HG02938 (cell line): ENCODE data around the gene DEFB113.
"Not testable (repeated sequence)": the region's sequence is repeated elsewhere in the genome, so short reads cannot be mapped to it uniquely, and the experiment has no call there.

ENCODE experiments used
- ATAC-seq: cut with Tn5 transposase; IDR thresholded peaks from one replicate; pipeline ENCODE4 v1.9.1; 2021; ENCODE audit warnings: mild to moderate bottlenecking, moderate library complexity; ENCODE audit not compliant: unreplicated experiment

The DEFB113 gene, protein sequence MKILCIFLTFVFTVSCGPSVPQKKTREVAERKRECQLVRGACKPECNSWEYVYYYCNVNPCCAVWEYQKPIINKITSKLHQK

DNA sequence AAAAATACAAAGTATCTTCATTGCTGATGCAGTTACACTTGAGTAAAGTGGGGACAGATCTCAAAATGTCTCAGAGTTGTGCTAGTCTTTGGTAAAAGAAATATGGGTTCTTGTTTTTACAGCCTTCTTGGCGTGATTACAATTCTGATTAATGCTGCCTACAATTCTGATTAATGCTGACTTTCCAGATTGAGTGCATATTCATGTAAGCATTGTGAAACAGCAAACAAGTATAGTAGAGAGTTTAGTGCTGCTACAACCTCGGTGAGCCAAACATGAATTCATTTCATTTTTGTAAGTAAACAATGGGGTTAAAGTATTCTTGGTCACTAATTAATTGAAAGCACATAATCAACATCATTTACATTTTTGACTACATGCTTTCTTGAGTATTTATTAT, at the start of gene DEFB113:
TSS of gene DEFB113 (minus strand) at position 21 of the 400 bp plus-strand sequence. CDS start at position 21, 0 bp downstream.
- ATAC-seq: no peak

DNA sequence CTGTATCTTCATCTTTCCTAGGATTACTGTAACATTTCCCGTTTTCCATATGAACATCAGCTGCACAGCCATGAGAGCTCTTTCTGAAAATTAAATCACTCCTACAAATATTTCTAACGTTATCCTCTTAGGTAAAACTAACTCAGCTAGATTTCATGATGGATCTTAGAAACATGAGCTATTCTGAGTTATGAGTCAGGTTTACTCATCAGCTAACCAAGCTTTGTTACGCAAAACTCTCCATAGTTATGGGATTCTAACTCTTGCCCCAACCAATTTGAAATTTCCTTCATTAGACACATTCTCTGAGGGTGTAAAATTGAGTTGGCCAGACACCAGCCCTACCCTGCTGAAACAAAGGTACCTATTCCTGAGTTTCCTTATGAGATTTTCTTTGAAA, 38.4 kb upstream of the DEFB113 start:
- ATAC-seq: no peak

DNA sequence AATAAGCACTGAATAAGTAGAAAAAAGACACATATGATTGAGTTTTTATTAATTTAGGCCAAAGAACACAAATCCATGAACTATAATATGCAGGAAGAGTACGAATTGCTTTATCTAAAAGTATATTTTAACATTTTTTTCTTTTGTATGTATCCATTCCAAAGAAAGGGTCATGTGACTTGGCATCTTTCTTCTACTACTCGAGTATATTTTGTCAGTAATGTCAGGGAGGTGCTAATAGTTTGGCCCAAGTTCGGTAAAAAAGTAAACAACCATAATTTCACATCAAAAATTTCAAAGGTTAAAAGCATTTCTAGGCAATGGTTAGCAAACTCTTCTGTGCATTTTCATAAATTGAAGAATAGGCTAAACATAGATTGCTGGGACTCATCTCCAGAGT, 33.7 kb upstream of the DEFB113 start:
- ATAC-seq: no peak

DNA sequence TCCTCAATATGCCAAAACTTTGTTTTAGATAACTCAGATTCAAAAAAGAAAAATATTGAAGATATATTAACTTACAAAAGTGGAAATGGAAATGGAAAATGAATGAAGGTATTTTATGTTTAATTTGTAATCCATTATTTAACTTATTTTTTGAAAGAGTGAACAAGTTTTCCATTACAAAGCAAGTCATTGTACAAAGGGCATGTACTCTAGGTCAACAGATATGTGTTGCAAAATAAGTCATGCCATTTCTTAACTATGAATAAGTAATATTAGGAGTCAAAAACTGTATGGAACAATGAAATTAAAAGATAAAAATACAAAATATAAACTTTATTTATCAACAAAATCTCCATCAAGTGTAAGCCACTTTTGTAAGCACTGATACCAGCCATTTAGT, 25.9 kb upstream of the DEFB113 start:
- ATAC-seq: no peak

DNA sequence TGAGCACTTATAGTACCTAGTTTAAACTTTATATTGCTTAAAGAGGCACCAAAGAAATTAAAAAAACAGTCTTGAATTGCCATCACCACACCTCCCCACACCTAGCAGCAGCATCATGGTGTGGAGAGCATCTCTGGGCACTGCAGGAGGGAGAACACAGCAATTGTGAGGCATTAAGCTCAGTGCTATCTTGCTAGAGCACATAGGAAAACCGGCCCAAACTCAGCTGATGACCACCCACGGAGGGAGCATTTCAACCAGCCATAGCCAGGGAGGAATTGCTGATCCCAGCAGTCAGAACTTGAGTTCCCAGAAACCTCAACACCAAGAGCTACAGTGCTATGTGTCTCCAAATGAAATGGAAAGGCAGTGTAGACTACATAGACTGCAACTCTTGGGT, 19.5 kb upstream of the DEFB113 start:
- no peak for ATAC-seq

DNA sequence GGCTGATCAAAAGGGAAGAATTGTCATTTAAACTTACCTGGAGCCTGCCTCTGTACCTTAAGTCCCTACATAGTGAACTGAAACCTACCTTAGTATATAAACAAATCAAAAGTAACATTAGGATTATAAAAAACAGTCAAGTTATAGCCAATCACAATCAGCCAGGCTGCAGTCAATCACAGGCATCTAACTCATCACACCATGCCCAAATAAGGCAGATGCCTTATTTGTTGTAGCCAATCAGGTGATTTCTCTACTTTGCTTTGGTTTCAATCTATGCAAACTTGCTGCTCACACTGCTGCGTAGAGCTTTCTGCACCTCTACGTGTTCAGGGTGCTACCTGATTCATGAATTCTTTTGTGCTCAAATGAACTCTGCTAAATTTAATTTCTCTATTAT, 18.3 kb upstream of the DEFB113 start:
- no peak for ATAC-seq

DNA sequence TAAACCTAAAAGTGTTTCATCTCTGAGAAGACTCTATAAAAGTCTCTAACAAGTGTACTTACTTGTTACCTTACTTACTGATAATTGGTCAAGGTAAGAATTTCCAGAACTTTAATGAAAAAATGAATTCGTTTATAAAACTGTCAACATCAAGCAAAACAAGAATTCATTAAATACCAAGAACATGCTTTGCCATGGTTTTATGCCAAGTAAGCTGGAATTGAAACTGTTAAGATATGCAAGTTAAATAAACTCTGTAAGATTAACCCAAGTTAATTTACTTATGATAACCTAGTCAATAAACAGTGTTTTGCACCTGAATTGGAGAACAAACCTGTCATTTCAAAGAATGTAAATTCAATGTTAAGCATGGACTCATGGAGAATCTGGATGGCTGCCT, 17.1 kb upstream of the DEFB113 start:
- no peak for ATAC-seq

DNA sequence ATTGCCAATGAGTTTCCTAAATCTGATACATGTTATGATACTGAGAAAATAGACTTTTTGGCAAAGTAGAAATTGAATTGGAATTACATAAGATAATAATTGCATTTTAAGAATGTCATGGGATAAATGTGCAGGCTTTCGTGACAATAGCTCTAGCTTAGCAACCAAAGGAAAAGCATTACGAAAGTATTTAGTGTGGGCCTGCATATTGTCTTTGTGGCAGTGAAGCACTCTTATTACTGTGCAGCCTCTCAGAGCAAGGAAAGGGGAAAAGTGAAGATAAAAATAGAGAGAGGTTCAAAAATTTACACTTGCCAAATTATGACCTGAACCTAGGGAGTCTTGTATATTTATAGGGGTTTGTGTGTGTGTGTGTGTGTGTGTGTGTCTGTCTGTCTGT, 12.6 kb upstream of the DEFB113 start:
- no peak for ATAC-seq

DNA sequence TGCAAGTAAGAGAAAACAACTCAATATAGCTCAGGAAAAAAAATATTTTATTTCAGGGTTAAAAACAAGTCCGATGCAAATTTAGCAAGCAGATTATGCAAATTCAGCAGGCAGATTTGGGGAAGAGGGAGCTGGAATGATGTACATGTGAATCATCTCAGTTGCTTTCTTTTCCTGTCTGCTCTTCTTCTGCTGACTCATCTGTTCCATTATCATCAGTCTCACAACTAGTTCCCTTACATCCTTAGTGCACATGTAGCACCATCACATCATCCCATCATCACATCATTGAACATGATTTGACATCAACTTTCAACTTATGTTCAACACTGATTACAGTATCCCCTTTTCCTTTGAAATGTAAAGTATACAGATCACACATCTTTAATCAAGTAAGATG, 11.5 kb upstream of the DEFB113 start:
- ATAC-seq: peak; percentile 64

DNA sequence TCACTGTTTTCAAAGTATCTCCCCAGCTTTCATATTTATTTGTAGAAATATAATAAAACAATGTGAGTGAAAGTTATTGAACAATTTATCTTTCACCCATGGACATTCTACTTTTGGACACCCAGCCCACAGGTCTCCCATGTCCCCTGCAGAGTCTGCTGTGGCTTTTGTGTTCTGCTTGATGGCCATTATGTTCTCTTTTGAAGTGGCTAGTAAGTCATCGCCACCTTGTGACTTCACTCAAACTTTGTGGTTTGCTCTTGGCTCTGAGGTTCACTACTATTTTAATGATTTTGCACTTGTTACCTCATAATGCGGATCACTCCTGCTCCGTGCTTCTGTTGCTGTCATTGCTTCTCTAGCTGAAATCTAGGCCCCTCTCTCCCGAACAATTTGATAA, 10.2 kb upstream of the DEFB113 start:
- no peak for ATAC-seq

DNA sequence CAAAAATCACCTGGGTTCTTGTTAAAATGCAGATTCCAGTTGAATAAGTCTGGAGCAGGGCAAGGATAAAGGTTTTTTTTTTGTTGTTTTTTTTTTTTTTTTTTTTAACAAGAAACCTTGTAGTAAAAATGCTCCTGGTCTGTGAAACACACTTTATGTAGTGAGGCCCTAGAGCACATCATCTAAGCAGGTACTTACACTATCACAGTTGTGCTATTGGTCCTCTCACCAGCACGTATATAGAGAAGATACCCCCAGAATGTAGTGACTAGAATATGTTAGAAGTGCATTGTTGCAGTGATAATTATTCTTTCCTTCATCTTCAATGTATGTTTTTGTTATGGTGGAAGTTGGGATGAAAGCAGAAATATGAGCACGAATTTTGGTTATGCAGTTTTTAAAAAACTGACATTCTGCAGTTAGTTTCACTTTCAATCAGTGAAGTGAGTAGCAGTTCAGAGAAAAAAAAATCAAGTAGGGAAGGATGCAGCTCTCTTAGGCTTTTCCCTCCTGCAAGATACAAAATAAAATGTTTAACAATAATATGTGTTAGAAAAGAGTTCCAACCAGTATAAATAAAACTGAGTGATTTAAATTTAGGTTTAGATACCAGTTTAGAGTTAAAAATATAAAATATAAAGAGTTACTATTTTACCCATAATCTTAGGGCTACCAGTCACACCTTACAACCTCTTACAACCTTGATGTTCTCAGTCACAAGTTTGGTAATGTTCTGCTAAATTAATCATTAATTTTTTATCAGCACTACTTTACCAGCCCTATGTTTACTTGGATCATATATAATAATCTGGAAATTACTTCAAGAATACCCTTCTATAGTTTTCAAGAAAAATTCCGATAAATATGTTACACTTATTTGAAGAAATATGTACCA, 9.2 kb upstream of the DEFB113 start:
- ATAC-seq: peak; percentile 60

DNA sequence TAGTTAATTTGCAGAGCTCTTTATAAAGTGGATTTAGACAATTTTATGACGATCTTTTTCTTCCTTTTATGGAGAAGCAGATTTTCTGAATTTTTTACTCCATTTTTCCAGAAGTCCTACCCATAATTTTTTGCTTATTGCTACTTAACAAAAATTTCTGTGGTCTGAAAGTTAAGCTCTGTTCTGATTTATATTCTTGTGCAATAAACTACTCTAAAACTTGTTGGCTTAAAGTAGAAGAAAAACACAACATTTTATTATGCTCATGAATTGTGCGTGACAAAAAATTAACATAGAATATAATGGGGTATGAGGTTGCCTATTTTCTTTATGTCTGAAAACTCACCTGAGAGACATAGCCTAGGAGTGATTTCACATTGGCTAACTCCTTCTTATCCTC, 2.6 kb downstream of the DEFB113 start:
- ATAC-seq: no peak

DNA sequence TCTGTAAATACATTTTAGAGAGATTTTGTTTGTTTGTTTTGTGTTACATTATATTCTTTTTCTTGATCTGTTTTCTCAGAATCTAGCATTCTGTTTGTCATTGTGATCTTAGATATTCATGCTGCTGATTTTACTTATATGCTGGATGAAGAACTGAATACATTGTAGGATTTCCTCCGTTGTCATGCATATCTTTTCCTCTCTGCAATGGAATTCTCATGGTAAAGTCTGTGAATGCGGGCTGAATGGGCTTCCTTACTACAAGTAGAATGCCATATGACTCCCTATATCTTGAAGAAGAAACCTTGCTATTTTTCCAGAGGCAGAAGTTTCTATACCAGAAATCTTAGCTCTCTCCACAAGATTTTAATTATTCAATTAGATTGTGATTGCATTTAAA, 3.1 kb downstream of the DEFB113 start:
- no peak for ATAC-seq

DNA sequence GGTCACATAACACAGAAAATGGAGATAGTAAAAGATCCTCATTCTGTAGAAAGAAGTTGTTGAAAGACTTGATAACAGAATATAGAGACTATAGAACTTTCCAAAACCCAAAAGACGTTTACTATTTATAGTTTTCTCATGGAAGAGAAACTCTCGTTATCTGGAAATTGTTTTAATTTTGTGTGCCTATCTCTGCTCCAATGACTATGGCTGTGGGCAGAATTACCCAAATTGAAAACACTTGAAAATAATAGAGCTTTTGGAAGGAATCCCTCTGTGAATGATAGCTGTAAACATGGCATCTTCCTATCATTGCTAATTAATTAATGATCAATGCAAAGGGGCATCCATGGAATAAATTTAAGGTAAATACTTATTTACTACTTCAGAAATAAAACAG, 5.4 kb downstream of the DEFB113 start, which contains the start of gene DEFB114:
TSS of gene DEFB114 (minus strand) at position 101 of the 400 bp plus-strand sequence. CDS start at position 42, 59 bp downstream.
- ATAC-seq: no peak

DNA sequence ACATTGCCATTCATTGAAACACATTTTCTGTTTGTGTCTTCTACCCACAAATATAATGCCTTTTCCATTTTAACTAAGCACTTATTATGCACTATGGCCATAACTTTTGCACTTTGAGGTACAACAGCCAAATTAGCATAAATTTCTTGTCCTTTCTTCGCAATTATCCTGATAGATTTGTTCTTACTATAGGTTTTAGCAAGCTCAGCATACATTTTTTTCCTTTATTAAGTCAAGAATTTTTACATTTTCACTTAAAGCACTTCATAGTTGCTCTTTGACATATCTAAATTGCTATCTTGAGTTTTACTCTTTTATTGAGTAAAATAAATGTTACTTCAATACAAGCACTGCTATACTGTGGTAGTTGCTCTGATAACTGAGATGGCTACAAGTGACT, 11.2 kb downstream of the DEFB113 start:
- no peak for ATAC-seq

DNA sequence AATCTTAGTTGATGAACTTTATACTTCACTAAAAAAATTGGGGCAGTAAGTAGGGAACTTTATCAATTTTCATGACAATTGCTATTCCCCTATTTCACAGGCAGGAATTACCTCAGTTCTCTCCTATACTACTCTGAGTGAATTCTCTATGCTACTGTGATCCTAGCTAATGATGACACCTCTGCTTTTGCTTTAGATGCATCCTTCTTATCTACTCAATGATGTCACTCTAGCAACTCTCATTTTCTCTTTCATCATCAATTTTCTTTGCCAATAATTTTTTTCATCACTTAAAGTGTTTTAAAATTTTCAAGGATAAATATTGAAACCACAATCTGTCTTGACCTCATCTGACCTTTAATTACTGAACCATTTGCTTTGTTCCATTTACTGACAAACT, 13.6 kb downstream of the DEFB113 start:
- ATAC-seq: no peak

DNA sequence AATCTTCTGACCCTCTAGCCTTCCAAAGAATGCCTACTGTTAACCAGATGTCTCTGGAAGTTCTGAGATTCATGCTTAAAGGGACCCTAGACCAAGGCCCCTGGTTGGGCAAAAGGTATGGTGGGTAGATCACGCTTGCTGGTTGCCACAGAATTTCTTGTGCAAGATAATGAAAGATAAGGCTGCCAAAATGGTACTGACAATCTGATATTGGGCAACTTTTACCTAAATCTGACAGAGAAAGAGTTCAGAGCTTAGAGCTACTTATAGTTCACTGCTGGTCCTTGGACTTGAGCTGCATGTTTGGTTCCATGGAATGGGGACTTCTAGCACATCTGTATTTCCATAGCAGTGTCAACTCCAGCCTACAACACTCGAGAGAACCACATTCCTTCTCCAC, 17.5 kb downstream of the DEFB113 start:
- no peak for ATAC-seq

DNA sequence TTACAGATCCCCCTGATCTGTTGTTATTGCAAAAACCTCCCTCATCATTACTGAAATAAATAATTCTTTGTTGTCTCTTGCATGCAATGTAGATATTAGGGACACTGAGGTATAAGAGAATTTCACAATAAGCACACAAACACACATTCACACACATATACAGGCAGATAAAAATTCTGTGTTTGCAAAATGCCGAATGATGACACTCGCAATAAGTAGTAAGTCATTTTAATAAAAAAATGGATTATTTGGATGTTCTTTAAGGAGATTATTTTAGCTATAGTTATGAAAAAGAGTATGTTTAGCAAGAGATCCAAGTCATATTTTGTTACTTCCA, 19.0 kb downstream of the DEFB113 start:
- ATAC-seq: no peak

DNA sequence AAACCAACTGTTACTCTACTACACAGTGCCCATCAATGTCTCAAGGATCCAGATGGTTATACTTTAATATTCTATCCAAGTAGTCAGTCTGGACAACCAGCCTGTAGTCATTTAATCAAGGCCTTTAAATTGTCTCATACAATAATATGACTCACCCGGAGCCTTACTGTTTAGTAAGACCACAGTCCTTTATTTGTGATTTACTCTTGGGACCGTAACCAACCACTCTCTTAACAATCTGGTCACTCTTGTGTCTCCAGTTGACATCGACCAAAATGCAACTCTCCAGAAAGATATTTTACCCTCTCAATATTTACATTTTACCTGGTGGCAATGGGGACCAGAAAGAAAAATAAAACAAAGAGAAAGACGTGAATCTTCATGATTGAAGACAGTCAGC, 20.4 kb downstream of the DEFB113 start:
- no peak for ATAC-seq

DNA sequence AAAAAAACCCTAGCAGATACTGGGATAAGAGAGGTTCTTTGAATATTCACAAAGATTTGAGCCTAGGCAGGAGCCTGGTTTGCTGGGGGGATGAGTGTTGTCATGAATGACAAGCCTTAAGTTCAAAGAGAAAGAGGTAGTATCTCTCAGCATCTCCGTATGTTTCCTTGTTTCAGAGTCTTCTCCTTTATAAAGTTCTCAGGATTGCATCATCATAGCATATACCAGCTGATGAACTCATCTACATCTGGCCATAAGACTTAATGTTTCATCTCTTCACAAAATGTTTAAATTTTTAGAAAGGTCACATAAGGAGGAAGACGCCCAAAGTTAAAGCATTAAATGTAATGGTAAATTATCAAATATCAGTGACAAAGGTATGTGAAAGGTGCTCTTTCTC, 22.6 kb downstream of the DEFB113 start:
- ATAC-seq: no peak

DNA sequence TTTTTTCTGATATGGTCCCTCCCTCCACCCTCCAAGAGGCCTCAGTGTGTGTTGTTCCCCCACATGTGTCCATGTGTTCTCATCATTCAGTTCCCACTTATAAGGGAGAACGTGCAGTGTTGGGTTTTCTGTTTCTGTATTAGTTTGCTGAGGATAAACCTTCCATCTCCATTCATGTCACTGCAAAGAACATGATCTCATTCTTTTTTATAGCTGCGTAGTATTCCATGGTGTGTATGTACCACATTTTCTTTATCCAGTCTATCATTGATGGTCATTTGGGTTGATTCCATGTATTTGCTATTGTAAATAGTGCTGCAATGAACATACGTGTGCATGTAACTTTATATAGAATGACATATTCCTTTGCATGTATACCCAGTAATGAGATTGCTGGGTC, 25.4 kb downstream of the DEFB113 start:
- not testable (repeated sequence) for ATAC-seq

DNA sequence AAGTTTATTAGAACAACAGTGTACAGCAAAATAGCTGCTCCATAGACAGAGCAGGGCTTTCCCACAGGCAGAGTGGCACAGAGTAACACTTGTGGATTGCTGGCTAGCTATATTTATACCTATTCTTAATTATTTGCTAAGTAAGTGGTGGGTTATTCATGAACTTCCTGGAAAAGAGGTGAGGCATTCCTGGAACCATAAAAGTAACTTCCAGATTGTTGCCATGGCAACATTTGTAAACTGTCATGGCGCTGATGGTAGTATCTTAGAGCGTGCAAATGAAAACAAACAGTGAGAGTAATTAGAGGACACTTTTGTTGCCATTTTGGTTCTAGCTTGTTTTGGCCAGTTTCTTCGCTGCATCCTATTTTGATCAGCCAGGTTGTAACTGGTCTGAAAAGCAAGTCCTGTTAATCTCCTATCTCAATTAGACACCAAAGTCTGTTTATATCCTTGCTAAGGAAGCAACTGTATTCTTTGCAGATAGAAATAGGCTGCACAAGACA, 29.4 kb downstream of the DEFB113 start:
- ATAC-seq: no peak

DNA sequence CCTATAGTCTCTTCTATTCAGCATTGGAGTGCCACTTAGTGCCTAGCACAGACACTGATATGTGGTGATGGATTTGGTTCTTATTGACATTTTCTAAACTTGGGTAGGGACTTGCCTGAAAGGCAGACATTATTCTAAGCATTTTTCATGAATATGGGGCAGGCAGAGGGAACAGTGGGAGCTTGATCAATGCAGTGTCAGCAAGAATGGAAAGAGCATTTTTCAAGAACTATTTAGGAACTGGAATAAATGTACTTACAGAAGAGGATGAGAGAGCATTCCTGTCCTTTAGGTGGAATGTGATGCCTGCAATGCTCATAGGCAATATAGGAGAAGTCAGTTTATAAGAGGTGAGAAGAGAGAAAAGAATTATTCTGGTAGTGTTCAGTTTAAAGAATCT, 31.6 kb downstream of the DEFB113 start:
- ATAC-seq: no peak
